Heart right ventricle (tissue), 16 donors: ENCODE measurements around the gene CHST11. TPM values are rescaled to one million over a fixed set of nuclear protein-coding genes. Genes with fewer than 3 reads are reported as not detected.

Source experiments
- ATAC-seq, 8 donors: fragments of 200-7000 bp; cut with Tn5 transposase; one replicate each; pipeline ENCODE4 v1.9.1; 2020; ENCODE audit warnings: mild to moderate bottlenecking in 8 of 8, moderate library complexity in 8 of 8, moderate number of reproducible peaks in 1 of 8
- DNase-seq, 2 donors: peaks; one replicate each; pipeline ENCODE4 v3.0.0-alpha.2; 2020
- H3K27ac ChIP-seq, 10 donors: fragments of 200-600 bp; sonication (generic) in 2 of 10; one replicate each; pipeline versions ENCODE4 v1.5.0 to v1.8.0; 2020 to 2022; ENCODE audit warnings: mild to moderate bottlenecking in 3 of 10
- H3K27me3 ChIP-seq, 7 donors: fragments of 200-600 bp; one replicate each; pipeline ENCODE4 v1.8.0; 2021 to 2022; ENCODE audit warnings: mild to moderate bottlenecking in 2 of 7
- H3K36me3 ChIP-seq, 9 donors: fragments of 200-600 bp; sonication (generic) in 1 of 9; one replicate each; pipeline versions ENCODE4 v1.5.0 to v1.8.0; 2020 to 2022; ENCODE audit warnings: mild to moderate bottlenecking in 2 of 9
- H3K4me1 ChIP-seq, 9 donors: fragments of 200-600 bp; sonication (generic) in 1 of 9; one replicate each; pipeline versions ENCODE4 v1.5.0 to v1.8.0; 2020 to 2022; ENCODE audit warnings: mild to moderate bottlenecking in 4 of 9
- H3K4me3 ChIP-seq, 10 donors: fragments of 200-600 bp; sonication (generic) in 2 of 10; one replicate each; pipeline versions ENCODE4 v1.5.0 to v1.8.0; 2020 to 2022; ENCODE audit warnings: mild to moderate bottlenecking in 7 of 10, moderate library complexity in 2 of 10
- H3K9me3 ChIP-seq, 11 donors: fragments of 200-600 bp in 10 of 11; sonication (generic) in 2 of 11; one replicate each; pipeline versions ENCODE4 v1.5.0 to v1.8.0; 2013 to 2022; ENCODE audit warnings: mild to moderate bottlenecking in 2 of 11, control low read depth in 1 of 11, moderate library complexity in 1 of 11
- WGBS, 2 donors: extraction: QIAGEN DNeasy Blood & Tissue Kit; methylation state at CpG; one replicate each; pipeline ENCODE4 v1.1.7; 2013; ENCODE audit warnings: inconsistent platforms in 1 of 2; 5-methylcytosine and 5-hydroxymethylcytosine counted together
- intact Hi-C, 10 donors: fragments of 100-400 bp; cut with DNase I; formaldehyde crosslinking; loops; one replicate each; pipeline versions ENCODE4 v1.11.1 to v1.14.2; 2022
- polyA plus RNA-seq, 2 donors: library from polyadenylated mRNA; stranded (reverse); fragments of 200-250 nt; gene quantifications; one replicate each; pipeline ENCODE4 v1.2.3, GENCODE V29; 2013
- total RNA-seq, 10 donors: library from RNA; stranded (reverse); fragmentation: NEBNext Ultra II Directional in 3 of 10; extraction: Animal tissue kit (Norgen Biotek cat#: 25700) in 3 of 10; gene quantifications; one replicate each; pipeline versions ENCODE4 v1.2.1 to v1.2.4, GENCODE V29; 2021 to 2023
- TF ChIP-seq, protein P1 (sequence below), 9 donors: fragments of 200-600 bp; sonication (generic) in 2 of 9; IDR thresholded peaks; one replicate each; pipeline versions ENCODE4 v1.5.0 to v1.8.0; 2021 to 2022; ENCODE audit warnings: antibody characterized with exemption in 9 of 9, mild to moderate bottlenecking in 5 of 9, moderate library complexity in 1 of 9
- donor health status: Arrhythmogenic right ventricular cardiomyopathy.
- donor health status: ischemic (EF 13 %, LVEDD 7.1; RV severe dilation, severe dysfunction).
- donor health status: healthy with polysubstance abuse.
- donor health status: DM: no; HTN: yes; CAD: no.
- donor health status: DM: no; HTN: no; CAD: no.
- donor health status: ischemic (EF 25% LVEDD 6.9; RV normal size, moderate dysfunction).
- donor health status: ischemic (EF 25% LVEDD 5.7; RV mildly dilated, moderate dysfunction).
- donor health status: healthy.
- donor health status: DM: yes; HTN: yes; CAD: no.
- donor health status: Ischemic cardiomyopathy.
- donor health status: ischemic (EF 35%, LVEDD 5.7; RV mildly dilated, moderate dysfunction).
- donor health status: nonischemic (EF 11% LVEDD 7.7; RV severe dilation, severe dysfunction).
- donor health status: DM: yes; HTN: yes; CAD: no.
- donor health status: PGD.
- donor health status: ischemic (EF 29% LVEDD 5.4; RV normal size, mild dysfunction).
- donor health status: nonischemic (EF 23%, LVEDD 6.1; RV moderate dilation, normal function).

CHST11 gene
- total and polyA plus RNA-seq, 12 donors, result 1.1 to 12.7 (median 4.3) TPM

DNA sequence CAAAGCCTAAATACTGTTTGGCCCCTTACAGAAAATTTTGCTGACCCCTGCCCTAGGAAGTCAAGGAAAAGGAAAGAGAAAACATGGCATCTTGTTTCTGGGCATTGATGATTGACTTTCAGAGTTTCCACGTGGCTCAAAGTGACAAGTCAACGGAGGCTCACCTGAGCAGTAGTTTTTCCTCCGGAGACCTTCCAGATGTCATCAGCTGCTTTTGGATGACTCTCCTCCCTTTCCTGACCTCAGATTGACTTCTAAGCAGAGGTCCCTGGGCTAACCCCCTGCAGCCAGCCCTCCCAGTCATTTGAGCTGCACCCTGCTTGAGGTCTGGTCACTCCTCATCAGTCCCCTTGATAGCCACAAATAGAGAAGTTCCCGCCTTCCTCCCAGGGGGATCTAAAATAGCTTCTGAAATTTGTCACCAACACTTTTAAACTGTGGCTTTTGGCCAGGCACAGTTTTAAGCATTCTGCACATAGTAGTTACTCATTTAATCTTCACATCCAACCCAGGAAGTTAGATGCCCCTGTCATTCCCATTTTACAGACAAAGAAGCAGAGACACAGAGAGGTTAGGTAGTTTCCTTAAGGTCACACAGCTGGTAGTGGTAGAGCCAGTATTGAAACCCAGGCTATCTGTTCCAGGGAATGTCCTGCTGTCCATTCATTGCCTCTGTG lies 143.4 kb downstream of the CHST11 start:
- DNase-seq (no peak), ATAC-seq (no peak)
- TF ChIP-seq, protein P1, sequence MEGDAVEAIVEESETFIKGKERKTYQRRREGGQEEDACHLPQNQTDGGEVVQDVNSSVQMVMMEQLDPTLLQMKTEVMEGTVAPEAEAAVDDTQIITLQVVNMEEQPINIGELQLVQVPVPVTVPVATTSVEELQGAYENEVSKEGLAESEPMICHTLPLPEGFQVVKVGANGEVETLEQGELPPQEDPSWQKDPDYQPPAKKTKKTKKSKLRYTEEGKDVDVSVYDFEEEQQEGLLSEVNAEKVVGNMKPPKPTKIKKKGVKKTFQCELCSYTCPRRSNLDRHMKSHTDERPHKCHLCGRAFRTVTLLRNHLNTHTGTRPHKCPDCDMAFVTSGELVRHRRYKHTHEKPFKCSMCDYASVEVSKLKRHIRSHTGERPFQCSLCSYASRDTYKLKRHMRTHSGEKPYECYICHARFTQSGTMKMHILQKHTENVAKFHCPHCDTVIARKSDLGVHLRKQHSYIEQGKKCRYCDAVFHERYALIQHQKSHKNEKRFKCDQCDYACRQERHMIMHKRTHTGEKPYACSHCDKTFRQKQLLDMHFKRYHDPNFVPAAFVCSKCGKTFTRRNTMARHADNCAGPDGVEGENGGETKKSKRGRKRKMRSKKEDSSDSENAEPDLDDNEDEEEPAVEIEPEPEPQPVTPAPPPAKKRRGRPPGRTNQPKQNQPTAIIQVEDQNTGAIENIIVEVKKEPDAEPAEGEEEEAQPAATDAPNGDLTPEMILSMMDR (IDR thresholded peaks at IDR 0.05), result no peak
- 83 to 86% methylated on average over 4 of the region's 4 CpGs for WGBS, 2 donors
- Histone ChIP-seq H3K27ac (no peak overlapping the region), H3K36me3 (no peaks in the 10 kb centered on the region), H3K4me1 (peaks cover 5 to 88% (median 32%) of the 10 kb centered on the region in 9 donors), H3K4me3 (no peak overlapping the region), H3K9me3 (no peaks in the 10 kb centered on the region), H3K27me3 (no peaks in the 10 kb centered on the region)
- intact Hi-C loops, result loop anchor here in 1 of 10 donors (5.0 kb wide), 1 partner anchor 143 kb away; the partner anchor contains the start of gene CHST11

DNA sequence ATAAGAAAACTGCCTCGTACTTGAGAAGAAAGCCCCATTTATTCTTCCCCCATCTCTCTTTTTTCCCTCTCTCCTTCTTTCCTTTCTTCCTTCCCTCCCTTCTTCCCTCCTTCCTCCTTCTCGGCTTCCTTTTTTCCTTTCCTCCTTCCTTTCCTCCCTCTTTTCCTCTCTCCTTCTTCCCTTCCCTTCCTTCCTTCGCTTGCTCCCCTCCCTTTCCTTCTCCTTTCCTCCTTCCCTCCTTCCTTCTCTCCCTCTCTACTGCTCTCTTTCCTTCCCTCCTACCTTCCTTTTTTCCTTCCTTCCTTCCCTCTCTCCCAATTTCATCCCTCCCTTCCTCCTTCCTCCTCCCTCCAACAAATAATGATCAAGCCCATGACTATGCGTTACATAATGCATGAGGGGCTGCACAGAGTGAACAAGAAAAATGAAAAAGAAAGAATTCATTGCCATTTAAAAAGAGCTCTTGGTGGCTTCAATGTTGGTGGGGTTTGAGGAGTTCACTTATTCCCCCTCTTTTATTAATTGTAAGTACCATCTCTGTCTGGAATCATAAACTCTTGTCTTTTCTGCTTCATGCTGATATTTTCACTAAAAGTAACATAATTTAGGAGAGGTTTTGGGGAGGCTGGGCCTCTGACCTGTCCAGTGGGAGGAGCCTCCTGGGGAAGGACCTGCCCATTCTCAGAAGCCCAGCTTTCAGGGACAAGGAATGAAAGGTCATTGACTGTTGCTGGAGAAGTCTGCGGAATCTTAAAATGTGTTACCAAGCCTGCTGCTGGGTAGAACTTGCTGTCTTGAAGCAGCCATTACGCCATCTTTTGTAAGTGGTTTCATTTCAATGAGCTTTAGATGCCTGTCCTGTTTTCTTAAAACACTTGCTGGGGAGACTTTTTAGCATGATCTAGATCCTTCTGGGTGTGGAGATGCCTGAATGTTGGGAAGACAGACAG lies 144.3 kb downstream of the CHST11 start:
- DNase-seq, result no peak
- Histone ChIP-seq H3K27me3 (no peaks in the 10 kb centered on the region), H3K27ac (peak overlapping the region in 2 of 10 donors; percentile 41), H3K4me3 (no peak overlapping the region), H3K36me3 (no peaks in the 10 kb centered on the region), H3K9me3 (no peaks in the 10 kb centered on the region), H3K4me1 (peaks cover 5 to 88% (median 39%) of the 10 kb centered on the region in 9 donors)
- intact Hi-C loops, result loop anchor here in 1 of 10 donors (5.0 kb wide), 1 partner anchor 144 kb away; the partner anchor contains the start of gene CHST11
- ATAC-seq, result no peak
- 91% methylated on average over 6 of the region's 6 CpGs for WGBS, 2 donors
- TF ChIP-seq, protein P1 (IDR thresholded peaks at IDR 0.05), result no peak

DNA sequence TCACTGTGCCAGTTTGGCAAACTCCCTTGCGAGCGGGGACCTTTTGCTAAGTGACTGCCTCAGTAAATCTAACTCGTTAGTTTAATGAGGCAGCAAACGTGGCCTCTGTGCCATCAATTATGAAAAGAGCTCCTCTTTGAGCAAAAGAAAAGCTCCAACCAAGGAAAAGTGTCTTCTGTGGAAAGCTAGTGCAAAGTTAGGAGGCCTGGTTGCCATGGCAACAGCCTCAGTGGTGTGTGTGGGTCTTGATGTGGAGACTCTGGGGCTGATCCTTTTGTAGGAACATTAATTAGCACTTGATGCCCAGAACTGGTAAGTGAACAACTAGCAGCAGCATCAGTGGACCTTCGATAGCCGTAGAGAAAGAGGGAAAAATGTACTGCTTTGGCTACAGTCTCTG lies 145.7 kb downstream of the CHST11 start:
- no peak for DNase-seq
- TF ChIP-seq, protein P1 (IDR thresholded peaks at IDR 0.05), result no peak
- Histone ChIP-seq H3K27me3 (no peaks in the 10 kb centered on the region), H3K27ac (no peak overlapping the region), H3K4me1 (peaks cover 0 to 82% (median 30%) of the 10 kb centered on the region in 9 donors), H3K36me3 (no peaks in the 10 kb centered on the region), H3K4me3 (no peak overlapping the region), H3K9me3 (no peaks in the 10 kb centered on the region)
- WGBS, 2 donors, result 98% methylated on average over 6 of the region's 6 CpGs
- intact Hi-C loops, result loop anchor here in 1 of 10 donors (5.0 kb wide), 1 partner anchor 145 kb away; the partner anchor contains the start of gene CHST11
- ATAC-seq, result no peak

DNA sequence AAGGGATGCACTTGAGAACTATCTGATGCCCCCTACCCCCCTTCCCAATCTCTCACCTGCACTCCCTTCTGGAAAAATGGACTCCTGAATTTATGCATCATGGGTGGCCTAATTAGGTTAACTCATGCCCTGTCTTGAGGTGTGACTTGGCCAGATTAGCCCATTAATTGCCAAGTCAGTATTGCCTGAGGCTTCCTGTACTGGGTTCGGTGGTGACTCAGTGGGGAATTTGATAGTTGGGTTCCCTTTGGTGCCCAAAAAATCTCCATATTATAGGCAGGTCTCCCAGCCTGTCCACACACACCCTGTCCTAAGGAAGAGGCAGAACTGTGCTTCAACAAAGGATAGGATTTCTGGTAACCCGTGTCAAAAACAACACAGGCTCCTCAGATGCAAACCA lies 146.1 kb downstream of the CHST11 start:
- H3K4me3 ChIP-seq, result no peak overlapping the region
- H3K27me3 ChIP-seq, result no peaks in the 10 kb centered on the region
- ATAC-seq (no peak), DNase-seq (no peak)
- intact Hi-C loops, result loop anchor here in 1 of 10 donors (5.0 kb wide), 1 partner anchor 146 kb away; the partner anchor contains the start of gene CHST11
- H3K4me1 ChIP-seq, result peaks cover 0 to 78% (median 25%) of the 10 kb centered on the region in 9 donors
- WGBS, 2 donors, result 94 to 95% methylated on average over 2 of the region's 2 CpGs
- TF ChIP-seq, protein P1 (IDR thresholded peaks at IDR 0.05), result no peak
- H3K36me3 ChIP-seq, result no peaks in the 10 kb centered on the region
- H3K9me3 ChIP-seq, result no peaks in the 10 kb centered on the region
- peak overlapping the region in 1 of 10 donors; percentile 75 for H3K27ac ChIP-seq
